Activated CD4-positive, alpha-beta T cell treated with anti-CD3 and anti-CD28 coated beads, Interleukin-2, amount 50 U/mL, for 1 hour (primary cell): ENCODE data around the gene TMEM86B.
"Not testable (repeated sequence)": the region's sequence is repeated elsewhere in the genome, so short reads cannot be mapped to it uniquely, and the experiment has no call there.

Experiments used
- DNase-seq: peaks from one replicate; pipeline ENCODE4 v3.0.0-alpha.2; 2020

The TMEM86B gene

DNA sequence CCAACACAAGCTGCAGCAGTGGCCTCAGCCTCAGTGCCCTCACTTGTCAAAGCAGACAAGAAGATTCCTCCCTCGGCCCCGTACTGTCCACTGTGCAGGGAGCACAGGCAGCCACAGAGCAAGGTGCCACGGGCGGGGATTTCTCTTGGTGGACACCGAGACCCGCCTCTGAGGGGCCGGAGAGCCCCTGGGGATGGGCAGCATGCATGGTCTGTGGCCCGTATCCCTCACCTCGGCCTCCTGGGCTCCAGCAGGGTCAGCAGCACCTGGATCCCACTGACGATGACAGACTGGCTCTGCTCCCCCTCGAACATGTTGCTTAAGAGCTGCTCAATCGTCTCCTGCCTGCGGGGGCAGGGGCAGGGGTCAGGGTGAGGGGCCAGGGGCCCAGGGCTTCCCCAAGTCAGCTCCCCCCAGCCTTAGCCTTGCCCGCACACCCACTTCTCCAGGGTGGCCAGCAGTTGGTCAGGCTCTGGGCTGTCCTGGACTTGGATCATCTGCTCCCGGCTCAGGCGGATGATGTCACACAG, 13.4 kb upstream of the TMEM86B start:
- no peak for DNase-seq

DNA sequence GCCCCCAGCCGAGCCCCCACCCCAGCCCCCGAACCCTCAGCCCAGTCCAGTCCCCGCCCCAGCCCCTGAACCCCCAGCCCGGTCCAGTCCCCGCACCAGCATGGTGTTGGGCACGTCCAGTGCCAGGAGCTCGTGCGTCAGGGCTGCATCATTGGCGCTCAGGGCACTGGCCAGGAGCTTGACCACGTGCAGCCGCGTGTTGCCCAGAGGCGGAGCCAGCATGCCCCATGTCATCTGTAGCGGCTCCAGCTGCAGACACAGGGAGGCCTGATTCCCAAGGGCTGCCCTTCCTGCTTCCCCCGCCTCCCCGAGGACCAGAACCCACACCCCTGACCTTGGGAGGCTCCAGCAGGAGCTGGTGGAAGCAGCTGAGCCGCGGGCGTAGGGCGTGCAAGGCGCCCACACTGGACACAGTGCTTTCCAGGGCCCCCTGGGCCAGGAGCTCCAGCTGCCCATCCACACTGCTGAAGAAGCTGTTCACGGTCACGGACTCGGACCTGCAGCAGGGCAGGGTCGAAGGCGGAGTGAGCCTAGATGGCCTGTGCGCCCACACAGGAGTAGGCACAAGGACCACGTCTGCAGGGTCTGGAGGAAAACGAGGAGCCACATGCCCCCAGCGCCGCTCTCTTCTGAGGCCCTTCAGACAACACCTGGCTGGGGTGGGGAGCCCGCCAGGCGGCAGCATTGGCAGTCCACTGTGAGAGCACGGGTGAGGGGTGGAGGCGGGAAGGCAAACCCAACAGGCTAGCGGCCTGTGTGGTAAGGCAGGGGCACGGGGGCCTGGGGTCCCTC, 12.8 kb upstream of the TMEM86B start:
- DNase-seq = no peak

GRCh38 chr19:55240713-55241020, 12.1 kb upstream of the TMEM86B start:
- DNase-seq = no peak

- no peak for DNase-seq
These were observed 10.4 kb upstream of the TMEM86B start for GRCh38 chr19:55239004-55239403.

DNA sequence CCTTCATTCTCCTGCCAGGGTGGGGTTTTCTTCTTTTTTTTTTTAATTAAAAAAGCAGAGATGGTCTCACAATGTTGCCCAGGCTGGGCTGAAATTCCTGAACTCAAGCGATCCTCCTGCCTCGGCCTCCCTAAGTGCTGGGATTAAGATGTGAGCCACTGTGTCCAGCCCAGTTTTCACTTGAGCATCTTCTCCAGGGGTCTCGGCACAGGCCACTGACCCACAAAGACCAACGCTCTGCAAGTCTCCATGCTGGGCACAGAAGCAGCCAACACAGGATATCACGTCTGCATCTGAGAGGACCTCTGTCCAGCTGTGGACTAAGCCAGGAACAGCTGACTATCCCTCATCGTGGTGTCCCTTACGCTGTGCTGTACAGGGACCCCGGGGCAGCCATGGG, 9.5 kb upstream of the TMEM86B start:
- DNase-seq = no peak

- DNase-seq = no peak
These were observed 4.4 kb upstream of the TMEM86B start for GRCh38 chr19:55232986-55233385.

DNA sequence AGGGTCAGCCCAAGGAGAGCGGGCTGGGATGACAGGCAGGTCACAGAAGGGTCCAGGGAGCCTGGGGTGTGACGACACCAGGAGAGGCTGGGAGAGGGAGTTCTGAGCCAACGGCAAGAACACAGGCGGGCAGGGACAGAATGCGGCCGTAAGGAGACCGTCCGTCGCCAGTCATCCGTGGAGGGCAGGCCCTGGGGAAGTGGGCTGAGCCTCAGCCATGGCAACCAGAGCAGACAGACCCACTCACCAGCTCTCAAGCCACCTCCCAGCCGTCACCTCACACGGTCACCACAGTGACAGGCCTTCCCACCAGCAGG, 3.7 kb upstream of the TMEM86B start:
- DNase-seq = no peak

DNA sequence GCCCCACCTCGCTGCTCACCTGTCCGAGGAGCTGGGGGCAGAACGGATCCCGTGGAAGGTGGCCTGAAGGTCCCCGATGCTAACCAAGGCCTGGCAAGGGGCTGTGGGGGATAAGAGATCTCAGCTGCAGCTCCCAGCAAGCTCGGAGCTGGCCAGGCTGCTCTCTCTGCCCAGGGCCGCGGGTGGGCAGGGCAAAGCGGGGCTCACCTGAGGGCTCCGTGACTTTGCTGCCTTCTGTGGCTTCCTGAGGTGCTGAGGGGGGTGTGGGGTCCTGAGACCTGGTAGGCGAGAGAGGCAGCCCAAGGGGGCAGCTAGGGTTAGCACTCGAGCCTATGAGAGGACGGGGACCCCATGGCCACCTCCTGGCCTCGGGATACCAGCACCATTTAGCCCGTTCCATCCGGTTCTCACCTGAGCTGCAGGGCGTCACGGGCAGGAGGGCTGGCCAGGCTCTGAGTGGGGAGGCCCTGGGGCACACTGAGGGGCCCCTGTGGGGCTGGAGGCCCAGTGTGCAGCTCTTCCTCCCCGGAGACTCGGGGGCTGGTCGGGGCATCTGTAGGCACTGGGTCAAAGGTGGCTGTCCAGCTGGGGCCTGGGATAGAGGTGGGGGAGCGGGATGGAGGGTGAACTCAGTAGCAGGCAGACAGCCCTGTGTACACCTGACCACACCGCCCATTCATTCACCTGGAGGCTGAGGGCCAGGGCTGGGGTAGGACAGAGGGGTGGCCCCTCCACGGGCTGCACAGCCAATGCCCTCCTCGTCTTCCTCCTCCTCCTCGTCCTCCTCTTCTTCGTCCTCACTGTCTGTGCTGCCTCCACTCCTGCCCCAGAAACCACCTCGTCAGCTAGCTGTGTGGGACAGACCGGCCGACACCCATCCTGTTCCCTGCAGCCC, 3.1 kb upstream of the TMEM86B start:
- no peak for DNase-seq

DNA sequence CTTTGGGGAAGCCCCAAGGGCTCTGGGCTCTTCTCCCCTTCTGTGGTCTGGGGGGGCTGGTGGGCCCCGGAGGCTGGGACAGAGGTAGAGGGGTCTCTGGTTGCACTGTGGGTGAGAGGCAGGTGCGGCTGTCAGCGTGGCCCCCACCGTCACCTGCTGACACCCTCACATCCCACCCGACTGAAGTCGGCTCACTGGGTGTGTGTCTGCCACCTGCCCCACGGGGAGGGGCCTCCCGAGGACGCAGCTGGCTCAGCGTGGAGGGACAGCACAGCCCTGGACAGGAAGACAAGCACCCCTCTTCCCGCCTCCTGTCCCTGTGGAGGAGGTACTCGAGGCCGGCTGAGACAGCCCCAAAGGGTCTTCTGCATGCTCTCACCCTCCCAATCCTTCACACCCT, 2.2 kb upstream of the TMEM86B start:
- no peak for DNase-seq

- DNase-seq = no peak
These were observed 1.8 kb upstream of the TMEM86B start for GRCh38 chr19:55230329-55230728.

GRCh38 chr19:55229789-55230182, 1.2 kb upstream of the TMEM86B start:
- no peak for DNase-seq

DNA sequence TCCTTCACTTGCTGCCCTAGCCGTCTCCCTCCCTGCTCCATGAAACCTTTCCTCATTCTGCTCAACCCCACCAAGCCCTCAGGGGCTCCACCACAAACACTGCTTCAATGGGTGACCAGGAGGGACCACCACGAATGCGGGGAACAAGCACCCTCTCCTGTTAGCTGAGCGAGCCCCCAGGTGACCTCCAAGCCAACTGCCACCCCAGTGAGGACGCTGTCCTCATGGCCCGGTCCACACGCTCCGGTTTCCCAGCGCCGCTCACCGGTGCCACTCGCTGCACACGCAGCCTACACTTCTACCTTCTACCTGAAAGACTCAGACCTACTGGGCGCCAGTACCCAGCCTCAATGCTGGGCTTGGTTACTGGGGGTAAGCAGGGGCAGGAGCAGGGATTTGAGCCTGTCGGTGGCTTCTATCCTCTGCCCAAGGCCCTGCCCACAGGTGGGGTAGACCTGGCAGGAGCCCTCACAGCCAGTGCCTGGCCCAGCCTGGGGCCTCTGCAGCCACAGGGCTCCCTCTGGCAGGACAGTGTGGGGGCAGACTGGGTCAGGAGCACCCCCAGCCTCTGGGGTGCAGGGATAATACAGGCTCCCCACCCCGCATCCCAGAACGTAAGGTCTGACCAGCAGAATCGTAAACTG, 704 bp upstream of the TMEM86B start:
- no peak for DNase-seq

GRCh38 chr19:55228015-55228391, 560 bp downstream of the TMEM86B start:
- no peak for DNase-seq

GRCh38 chr19:55227241-55228014, 1.1 kb downstream of the TMEM86B start:
- DNase-seq = no peak

GRCh38 chr19:55226788-55227187, 1.8 kb downstream of the TMEM86B start:
- no peak for DNase-seq

DNA sequence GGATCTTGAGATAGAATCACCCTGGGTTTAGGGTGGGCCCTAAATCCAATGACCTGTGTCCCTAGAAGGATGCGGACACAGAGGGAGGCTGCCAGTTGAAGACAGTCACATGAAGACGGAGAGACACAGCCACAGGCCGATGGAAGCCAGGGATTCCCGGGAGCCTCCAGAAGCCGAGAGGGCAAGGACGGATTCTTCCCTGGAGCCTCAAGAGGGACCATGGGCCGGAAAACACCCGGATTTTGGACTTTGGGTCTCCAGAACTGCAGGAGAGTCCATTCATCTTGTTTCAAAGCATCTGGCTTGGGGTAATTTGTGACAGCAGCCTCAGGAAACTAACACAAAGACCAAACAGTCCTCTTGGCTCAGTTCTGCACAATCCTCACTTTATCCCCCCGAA, 2.3 kb downstream of the TMEM86B start:
- no peak for DNase-seq

- DNase-seq = no peak
These were observed 3.1 kb downstream of the TMEM86B start for GRCh38 chr19:55225415-55225958.

DNA sequence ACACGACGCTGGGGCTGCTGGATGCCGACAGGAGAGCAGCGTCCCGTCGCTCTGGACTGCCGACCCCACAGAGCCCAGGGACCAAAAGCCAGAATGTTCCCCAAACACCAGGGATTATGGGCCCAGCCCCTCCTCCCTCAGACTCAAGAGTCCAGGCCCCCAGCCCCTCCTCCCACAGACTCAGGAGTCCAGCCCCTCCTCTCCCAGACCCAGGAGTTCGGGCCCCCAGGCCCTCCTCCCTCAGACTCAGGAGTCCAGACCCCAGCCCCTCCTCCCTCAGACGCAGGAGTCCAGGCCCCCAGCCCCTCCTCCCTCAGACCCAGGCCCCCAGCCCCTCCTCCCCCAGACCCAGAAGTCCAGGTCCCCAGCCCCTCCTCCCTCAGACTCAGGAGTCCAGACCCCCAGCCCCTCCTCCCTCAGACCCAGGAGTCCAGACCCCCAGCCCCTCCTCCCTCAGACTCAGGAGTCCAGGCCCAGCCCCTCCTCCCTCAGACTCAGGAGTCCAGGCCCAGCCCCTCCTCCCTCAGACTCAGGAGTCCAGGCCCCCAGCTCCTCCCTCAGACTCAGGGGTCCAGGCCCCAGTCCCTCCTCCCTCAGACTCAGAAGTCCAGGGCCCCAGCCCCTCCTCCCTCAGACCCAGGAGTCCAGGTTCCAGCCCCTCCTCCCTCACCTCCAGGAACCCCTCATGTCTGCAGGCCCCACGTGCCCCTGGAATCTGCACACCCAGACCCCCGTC, 3.7 kb downstream of the TMEM86B start:
- not testable (repeated sequence) for DNase-seq

- DNase-seq = no peak
These were observed 4.4 kb downstream of the TMEM86B start for GRCh38 chr19:55224038-55224665.

GRCh38 chr19:55223291-55224037, 5.1 kb downstream of the TMEM86B start:
- DNase-seq = no peak

DNA sequence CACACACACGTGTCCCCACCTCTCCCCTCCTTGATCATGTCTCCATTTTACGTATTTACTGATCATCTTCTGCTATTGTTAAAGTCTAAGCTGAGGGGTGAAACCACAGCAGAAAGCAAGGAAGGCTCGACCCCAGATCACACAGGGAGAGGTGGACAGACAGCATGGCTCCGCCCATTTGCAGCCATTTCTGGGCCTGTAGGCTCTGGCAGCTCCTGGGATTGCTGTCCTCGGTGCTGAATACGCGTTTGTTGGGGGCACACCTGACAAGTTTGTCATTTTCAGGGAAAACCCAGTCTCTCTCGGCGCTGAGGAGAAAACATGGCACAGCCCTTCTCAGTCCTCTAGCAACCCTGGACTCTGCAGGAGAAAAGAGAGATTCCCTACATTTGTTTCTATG, 8.0 kb downstream of the TMEM86B start:
- DNase-seq = no peak
